A673 (cell line): ENCODE data around the gene SLC6A6.

Experiments
- EZH2 ChIP-seq: fragments of 200-600 bp; sonication (generic); IDR thresholded peaks from 2 replicates; pipeline ENCODE4 v1.6.1; 2017; ENCODE audit warnings: borderline replicate concordance, low read depth, mild to moderate bottlenecking, mixed read lengths, antibody characterized with exemption, low read length; ENCODE audit not compliant: poor library complexity, severe bottlenecking
- TF ChIP-seq, protein P1 (sequence below): fragments of 300-800, 200-600 bp; sonication (generic); conservative IDR thresholded peaks from 2 replicates; pipeline ENCODE4 v1.5.1; 2017; ENCODE audit warnings: low read depth, mild to moderate bottlenecking, antibody characterized with exemption, low read length, moderate library complexity, mixed read lengths

DNA sequence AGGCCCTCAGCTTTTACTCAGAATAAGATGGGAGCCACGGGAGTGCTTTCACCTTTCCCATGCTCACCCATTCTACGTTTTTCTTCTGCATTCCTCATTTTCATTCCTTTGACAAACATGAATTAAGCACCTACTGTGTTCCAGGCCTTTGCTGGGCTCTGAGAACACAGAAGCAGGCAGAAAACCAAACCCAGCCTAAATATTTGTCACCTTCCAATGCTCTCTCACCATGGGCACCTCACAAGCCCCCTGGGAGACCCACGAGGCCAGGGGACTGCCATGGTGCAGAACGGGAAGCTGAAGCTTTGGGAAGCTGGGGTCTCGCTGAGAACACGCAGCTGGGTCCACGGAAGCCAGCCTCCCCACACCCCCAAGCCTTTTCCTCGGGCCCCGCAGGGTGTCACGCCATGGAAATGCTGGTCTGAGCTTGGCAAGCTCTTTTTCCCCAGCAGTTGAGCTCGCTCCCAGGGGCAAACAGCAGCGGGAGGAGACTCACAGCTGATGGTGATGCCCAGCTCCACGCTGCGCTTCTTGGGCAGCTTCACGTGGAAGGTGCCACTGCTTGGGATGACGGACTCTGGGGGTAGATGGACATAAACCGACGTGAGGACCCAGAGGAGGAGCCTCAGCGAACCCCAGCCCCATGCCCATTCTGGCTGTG lies 110.0 kb downstream of the SLC6A6 start:
- no peak for TF ChIP-seq EZH2
- TF ChIP-seq, protein P1, sequence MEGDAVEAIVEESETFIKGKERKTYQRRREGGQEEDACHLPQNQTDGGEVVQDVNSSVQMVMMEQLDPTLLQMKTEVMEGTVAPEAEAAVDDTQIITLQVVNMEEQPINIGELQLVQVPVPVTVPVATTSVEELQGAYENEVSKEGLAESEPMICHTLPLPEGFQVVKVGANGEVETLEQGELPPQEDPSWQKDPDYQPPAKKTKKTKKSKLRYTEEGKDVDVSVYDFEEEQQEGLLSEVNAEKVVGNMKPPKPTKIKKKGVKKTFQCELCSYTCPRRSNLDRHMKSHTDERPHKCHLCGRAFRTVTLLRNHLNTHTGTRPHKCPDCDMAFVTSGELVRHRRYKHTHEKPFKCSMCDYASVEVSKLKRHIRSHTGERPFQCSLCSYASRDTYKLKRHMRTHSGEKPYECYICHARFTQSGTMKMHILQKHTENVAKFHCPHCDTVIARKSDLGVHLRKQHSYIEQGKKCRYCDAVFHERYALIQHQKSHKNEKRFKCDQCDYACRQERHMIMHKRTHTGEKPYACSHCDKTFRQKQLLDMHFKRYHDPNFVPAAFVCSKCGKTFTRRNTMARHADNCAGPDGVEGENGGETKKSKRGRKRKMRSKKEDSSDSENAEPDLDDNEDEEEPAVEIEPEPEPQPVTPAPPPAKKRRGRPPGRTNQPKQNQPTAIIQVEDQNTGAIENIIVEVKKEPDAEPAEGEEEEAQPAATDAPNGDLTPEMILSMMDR, result no peak
